ENCODE measurements around the gene KAZN.

KAZN gene

DNA sequence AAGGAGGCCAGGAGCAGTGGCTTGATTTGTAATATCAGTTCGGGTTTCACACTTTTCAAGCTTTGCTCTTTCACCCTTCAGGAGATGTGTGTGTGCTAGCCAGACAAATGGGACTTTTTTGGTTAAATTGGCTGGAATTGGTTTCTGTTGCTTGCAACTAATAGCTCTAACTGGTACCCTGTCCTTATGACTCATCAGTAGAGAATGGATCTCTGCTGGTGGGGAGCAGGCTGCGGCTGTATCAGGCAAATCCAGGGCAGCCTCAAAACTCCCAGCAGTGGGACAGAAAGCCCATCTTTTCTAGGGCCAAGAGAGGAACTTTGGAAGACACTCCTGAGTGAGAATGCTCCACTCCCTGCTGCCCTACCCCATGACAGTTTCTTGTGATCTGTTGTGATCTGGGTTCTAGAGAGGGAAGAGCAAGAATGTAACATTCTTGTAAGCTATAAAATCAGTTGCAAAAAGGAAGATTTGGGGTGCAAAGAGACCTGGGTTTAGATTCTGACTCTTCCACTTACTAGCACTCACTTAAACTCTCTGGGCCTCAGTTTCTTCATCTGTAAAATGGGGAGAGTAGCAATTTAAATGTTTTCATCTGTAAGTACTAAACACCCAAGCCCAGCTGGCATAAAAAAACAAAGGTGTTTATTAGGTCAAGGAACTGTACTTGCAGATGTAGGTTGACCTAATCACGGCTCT is 298.0 kb downstream of the KAZN start:
- DNase-seq: no peak

DNA sequence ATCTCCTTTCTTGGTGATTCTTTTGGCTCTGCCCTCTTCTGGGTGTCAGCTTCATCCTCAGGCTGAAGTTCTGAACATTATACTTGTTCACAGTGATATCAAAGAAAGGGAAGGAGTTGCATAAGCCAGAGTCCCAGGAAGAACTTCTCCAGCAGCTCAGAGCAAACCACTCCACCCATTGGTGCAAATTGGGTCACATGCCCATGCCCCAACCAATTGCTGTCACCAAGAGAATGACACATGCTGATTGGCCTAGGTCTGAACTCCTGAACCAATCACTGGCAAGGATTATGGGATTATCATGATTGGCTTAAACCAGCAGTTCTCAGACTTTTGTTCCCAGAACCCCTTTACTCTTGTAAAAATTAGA is 298.6 kb downstream of the KAZN start:
- DNase-seq: no peak

DNA sequence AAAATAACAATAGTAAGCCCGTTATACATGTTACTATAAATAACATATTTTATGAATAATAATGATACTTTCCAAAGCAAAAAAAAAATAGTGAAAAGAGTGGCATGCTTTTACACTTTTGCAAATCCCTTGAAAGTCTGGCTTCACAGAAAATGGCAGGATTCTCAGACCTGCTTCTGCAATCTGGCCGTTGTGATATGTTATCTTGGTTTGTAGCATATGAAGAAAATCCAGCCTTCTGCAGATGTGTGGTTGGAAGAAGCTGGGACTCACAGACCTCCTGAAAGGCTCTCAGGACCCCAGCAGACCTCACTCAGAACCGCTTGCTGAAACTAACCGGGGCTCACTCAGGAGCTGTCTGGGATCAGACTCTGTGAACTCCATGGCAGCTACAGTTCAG is 299.1 kb downstream of the KAZN start:
- no peak for DNase-seq

DNA sequence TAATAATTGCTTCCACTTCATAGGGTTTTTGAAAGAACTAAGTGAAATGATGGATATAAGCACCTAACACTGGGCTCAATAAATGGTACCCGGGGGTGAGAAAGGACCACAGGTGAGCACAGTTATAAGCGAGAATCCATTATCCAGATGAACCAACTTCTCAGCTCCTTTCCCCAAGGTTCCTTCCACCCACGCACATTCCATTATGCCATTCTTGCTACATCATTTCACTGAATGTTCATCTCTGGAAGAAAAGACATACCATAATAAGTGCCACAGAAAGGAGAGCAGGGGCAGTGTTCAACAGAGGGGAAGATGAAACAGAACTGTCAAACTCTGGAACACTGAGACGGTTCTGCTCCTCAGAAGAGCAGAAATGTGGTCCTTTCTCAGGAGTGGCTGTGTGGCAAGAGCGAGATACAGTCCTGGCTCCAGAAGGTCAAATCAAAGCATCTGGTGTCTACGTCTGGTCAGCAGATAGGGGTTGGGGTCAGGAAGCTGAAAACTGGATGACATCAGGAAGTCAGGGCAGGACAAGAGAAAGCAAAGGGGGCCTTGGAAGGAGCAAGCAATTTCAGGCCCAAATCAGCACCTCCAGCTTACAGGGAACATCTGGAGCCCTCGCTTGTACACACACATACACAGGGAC is 299.6 kb downstream of the KAZN start:
- no peak for DNase-seq

DNA sequence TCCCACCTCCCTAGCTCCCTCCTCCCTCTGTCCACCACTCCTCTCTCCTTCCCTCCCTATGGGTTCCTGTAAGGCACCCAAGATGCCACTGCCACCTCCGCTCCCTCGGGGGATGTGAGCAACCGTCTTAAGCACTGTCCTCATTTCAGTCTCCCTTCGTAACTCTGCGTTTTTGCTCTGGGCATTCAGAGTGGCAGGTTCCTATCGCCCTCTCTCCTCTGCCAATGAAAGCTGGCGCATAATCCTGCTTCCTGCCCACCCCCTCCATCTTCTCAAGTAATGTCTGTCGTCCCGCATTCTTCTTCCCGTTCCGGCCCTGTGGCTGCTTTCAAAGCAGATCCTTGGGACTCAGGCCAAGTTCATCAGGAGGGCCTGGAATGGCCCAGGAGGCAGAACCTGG is 301.2 kb downstream of the KAZN start:
- no peak for DNase-seq

DNA sequence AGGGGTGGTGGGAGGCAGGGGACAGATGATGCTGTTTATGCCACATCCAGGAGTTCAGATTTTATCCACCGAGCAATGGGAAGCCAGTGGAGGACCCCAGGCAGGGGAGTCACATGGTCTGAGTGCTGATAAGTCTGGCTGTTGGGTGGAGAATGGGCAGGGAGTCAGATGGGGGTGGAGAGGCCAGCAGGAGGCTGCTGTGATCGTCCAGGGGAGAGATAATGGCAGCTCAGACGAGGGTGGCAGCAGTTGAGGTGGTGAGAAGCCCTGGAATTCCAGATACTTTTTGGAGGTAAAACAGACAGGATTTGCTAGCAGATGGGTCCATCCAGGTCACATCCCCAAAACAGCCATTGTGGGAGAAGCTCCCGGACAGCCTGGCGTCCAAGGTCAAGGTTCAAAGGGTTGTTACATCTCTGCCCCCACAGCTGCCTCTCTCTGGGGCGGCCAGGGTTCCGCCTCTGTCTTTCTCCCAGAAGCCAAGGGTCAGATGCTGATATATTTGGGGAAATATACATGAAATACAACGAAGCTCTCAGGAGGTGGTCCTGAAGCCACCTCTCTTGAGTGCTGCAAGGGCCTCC is 303.0 kb downstream of the KAZN start:
- DNase-seq: no peak

DNA sequence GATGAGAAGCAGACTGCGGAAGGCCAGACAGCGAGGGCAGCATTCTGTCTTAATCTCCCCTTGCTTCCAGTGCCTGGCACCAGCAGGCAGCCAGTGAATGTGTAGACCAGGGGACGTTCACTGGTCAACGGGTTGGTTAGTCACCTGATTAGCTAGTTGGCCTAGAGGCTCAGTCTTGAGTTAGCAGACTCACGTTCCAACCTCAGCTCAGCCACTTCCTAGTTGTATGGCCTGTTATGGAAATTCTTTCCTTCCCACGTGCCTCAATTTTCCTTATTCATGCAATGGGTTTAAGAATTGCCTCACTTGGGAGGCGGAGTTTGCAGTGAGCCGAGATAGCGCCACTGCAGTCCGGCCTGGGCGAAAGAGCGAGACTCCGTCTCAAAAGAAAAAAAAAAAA is 305.4 kb downstream of the KAZN start:
- DNase-seq: no peak

DNA sequence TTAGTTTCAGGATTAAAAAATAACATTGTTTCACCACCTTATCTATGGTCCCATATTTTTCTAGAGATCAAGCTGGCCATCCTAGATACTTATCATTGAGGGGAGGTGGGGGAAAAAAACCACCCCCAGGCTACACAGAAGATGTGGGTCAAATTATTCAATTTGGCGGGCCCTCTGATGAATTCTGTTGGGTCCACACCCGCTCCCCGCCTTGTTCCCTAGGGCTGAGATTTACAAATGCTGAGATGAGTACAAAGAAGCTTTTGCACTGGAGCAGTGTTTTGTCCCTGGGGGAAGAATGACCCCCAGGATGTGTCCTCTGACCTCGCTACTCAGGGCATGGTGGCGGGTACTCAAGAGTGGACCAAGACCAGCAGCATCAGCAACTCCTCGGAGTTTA is 308.2 kb downstream of the KAZN start:
- no peak for DNase-seq

DNA sequence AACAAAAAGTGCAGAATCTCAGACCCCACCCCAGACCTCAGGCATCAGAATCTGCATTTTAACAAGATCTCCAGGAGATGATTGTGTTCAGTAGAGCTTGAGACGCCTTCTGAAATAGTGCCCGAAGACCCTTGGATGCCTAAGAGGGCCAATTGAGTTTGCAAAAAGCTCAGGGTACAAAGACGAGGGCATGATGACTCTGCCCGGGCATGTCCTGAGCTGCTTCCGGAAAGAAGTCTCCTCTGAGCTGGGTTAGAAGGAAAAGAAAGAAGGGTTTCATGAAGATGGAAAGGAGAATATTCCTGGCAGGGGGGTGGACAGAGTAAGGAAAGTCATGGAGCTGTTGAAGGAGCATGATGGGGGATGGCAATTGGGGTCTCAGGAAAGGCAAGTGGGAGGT is 308.9 kb downstream of the KAZN start:
- no peak for DNase-seq

DNA sequence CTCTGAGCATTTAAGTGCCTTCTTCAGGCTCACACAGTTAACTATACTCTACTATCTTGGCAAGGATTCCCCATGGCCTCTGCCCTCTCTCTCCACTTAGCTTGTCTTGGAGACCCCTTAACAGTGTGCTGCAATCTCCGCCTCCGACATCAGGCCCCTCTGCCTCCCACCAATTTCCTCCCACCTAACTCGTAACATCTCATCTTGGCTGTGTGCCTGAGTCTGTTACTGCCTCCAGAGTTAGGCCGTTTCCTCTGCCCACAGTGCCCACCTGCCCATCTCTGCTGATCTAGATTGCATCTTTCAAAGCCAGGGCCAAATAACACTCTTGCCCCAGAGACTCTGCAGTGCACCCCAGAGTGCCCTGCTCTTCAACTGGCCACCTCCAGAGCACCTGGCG is 310.8 kb downstream of the KAZN start:
- no peak for DNase-seq

DNA sequence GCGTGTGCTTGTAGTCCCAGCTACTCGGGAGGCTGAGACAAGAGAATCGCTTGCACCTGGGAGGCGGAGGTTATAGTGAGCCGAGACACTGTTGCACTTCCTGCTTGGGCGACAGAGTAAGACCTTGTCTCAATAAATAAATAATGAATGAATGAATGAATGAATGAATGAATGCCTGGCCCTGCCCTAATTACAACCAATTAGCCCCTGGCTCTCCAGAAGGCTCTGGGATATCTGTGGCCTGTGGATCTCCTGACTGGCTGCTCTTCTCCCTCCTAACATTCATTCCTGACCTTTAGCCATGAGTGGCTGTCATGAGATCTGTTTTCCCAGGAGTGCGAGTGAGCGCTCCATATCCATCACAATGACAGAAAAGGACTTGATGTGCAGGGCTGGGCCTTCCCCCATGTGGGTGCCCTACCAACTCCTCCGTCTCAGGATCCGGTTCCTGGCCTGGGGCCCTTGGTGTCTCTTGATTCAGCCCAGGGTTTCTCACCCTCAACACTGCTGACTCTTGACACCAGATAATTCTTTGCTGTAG is 311.5 kb downstream of the KAZN start:
- no peak for DNase-seq

DNA sequence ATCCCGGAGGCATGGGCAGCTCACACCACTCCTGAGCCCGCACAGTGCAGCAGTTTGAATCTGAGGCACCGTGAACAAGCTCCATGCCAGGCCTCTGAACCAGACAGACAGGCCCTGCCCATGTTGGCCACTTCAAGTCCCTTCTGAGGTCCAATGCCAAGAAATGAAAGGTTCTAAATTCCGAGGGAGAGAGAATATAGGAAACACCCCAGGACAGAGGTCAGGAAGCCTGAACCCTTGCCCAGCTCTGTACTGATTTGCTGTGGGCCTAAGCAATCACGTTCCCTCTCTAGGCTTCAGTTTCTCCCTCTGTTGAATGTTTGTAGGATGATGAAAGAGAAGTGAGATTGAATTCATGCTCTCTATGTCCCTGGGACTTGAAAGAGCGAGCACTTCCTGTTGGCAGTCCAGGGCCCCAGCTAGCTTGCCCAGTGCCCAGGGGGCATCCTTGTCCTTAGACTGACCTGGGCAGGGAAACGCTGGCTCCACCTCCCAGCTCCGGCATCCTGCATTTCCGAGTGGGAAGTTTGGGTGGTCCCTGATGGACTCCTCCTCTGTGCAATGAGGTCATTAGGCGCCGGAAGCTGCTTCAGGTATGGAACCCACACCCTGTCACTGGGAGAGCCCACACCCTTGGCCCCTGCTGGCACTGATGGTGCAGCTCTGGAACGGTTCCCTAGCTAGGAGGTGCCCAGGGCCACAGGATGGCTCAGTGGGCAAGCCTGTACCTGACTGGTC is 312.7 kb downstream of the KAZN start:
- DNase-seq: no peak

DNA sequence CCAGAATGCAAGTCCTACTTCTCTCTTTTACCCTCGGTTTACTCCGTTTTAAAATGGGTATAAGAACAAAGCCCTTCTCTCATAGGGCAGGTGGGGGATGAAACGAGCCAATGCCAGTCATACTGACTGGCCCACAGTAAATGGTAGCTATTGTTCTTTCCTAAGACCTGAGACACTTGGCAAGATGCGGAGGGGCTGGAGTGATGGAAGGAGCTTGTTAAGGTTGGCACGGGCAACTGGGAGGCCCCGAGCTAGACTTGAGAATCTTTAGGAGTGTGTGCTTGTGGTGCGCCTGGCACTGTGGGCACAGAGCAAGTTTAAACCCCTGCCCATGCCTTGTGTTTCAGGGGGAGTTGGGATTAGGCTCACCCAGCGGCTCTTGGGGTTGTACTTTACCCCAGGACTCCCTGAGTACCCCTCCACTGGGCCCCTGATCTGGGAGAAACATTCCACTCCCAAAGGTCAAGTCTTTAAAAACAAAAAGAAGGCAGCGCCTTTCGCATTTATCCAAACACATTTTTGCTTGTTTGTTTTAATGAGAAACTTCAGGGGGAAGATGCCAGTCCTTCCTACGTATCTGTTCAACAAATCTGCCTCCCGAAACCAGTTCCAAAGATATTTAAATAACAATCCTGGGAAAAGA is 314.5 kb downstream of the KAZN start:
- no peak for DNase-seq

DNA sequence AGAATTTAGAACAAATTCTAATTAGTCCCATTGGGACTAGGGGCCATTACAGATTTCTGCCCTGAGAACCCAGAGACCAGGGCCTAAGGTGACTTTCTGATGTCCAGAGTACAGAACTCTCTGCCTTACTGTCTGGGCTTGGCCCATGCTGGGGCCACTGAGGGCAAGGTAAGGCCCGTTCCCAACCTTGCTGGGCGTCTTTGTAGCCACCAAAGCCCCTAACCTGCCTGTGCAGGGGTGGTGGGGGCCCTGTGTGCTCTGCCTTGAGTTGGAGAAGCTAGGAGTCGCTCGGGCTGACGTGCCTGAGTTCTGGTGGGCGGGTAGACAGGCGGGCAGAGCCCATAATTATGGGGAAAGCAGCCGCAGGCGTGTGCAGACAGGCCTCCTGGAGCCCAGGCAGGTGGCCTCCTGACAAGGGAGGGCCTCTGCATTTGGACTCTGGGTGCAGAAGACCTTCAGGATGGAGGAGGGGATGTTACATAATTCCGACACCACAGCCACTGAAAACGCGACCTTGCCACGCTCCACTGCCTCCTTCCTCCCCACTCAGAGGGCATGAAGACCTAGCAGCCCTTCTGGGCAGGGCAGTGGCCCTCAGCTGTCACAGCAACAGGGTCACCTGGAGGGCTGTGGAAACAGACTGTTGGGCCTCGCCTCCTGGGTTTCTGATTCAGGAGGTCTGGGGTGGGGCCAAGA is 315.1 kb downstream of the KAZN start:
- DNase-seq: no peak

DNA sequence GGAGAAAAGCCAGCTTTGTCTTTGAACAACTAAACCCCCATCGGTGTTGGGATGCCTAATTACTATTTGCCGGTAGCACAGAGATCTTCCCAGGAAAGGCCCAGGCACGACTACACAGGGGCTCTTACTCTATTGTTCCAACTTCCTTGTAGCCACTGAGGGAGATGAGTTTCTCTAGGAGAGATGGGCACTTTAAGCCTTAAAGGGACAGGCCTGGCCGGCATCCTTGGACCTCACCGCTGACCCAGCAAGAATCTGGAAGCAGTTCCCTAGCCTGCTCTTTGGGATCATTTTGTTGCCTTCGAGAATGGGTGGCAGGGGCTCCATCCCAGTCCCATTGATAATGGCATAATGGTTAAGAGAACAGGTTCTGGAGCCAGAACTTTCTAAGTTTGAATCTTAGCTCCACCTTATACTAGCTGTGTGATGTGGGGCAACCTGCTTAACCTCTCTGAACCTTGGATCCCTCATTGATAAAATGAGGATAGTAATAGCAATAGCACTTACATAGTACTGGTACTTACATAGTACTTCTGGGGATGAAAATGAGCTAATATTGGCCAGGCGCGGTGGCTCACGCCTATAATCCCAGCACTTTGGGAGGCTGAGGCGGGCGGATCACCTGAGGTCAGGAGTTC is 316.0 kb downstream of the KAZN start:
- DNase-seq: no peak

DNA sequence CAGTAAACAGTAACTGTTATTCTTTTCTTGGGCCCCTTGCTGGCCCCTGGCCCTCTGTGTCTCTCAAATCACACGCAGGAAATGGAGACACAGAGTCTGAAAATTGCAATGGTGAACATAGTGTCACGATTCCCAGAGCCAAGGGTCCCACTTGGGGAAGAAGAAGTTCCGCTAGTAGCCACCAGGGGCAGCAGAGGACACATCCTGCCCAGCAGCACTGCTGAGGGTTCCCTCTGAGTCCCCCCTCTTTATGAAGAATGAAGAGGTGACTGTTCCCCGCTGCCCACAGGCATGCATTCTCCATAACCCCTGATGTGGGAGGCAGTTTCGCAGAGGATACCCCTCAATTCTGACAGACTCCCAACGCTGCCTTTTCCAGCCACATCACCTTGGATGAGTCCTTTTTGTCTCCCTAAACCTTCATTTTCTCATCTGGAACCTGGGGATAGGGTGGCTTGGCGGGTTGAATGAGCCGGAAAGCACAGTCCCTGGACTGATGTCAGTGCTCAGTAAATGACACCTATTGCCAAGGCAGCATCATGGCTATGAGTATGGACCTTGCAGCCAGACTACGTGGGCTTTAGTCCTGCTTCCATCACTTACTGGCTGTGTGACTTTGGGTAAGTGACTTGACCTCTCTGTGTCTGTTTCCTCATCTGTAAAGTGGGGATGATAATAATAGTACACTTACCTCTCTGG is 317.0 kb downstream of the KAZN start:
- DNase-seq: peak; percentile 24

DNA sequence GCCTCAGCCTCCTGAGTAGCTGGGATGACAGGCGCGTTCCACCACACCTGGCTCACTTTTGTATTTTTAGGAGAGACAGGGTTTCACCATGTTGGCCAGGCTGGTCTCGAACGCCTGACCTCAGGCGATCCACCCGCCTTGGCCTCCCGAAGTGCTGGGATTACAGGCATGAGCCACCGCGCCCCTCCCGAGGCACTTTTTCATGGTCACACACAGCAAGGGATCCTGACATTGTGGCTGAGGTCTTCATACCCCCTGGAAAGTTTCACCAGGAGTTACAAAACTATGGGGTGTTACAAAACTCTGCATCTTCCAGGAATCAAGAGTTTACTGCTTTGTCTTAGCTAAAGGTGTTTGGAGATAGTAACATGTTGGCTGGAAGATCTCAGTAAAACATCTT is 320.8 kb downstream of the KAZN start:
- no peak for DNase-seq

DNA sequence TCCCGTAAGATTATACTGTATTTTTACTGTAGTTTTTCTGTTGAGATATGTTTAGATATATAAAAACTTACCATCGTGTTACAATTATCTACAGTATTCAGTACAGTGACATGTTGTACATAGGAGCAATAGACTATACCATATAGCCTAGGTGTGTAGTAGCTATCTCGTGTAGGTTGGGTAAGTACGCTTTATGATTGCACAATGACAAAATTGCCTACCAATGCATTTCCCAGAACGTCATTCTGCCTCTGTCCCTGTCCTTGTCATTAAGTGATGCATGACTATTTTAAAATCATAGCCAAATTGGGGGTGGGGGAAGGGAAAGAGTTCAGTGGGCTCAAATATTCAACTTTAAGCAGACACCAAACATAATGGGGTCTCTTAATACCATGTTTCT is 321.3 kb downstream of the KAZN start:
- no peak for DNase-seq

DNA sequence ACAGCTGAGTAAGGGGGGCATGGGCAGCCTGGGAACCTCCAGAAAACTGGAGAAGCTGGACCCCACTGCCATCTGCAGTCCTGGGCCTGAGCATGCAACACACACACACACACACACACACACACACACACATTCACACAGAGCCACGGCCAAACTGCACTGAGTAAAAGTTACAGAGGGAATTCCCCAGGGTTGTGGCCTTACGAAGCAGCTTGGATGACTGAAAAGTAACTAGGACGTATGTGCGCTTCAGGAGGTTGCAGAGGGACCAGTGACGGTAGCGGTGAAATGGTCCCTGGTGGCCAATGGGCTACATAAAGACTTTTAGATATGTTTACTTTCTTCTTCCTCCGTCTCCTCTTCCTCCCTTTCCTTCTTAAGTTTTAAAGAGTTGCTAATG is 322.6 kb downstream of the KAZN start:
- DNase-seq: no peak

DNA sequence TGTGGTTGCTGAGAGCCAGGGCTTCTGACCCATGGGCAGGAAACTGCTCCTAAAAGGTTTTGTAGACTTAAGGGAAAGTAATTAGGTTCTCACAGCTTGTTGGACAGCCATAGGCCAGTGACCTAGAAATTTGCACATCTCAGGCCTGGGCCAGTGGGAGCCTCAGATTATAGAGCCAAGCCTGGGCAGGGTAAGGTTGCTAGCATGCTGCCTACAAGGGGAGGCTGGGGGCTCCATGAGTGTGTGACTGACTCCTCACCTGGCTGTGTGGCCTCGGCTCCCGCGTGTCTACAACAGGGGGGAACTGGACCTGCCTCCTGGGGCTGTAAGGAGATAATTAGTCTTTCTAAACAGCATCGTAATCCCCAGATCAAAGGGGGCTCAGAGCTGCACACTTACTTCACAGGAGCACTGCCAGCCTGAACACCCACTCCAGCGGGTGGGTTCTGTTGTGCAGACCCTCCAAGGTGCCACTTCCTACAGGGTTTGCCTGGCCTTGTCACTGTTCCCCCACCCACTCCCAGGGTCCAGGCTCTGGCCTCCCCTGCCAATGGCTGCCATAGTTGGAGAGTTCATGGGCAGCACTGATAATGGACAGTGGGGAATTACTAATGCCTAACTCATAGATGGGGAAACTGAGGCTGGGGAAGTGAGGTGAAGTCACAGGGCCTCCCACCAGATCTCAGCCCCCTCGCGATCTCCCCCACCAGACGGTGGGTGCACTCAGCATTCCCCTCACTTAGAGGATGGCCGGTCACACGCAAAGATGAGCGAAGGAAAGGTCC is 324.6 kb downstream of the KAZN start:
- no peak for DNase-seq

Measured in CD4-positive, alpha-beta T cell treated with Interleukin-10 for 1 hour (primary cell).